ENCODE data around the gene PLCE1.

Gene PLCE1

GRCh38 chr10:93963434-93963833 lies 30.3 kb upstream of the PLCE1 start:
- TF ChIP-seq SIN3A (IDR thresholded peaks at IDR 0.05; ENCODE audit: borderline replicate concordance, insufficient read depth, low read length) (no peak), TAF1 (IDR thresholded peaks at IDR 0.05; ENCODE audit: borderline replicate concordance, insufficient read depth, low read length) (no peak), POLR2AphosphoS5 (IDR thresholded peaks at IDR 0.05; ENCODE audit: low read depth, low read length) (no peak), REST (IDR thresholded peaks at IDR 0.05; ENCODE audit: insufficient read depth in 1 of 2, low read depth in 2 of 2, low read length in 2 of 2) (no peak), FOXP2 (optimal IDR thresholded peaks at IDR 0.05; ENCODE audit: borderline replicate concordance, extremely low read depth, extremely low read length, insufficient read depth) (no peak)

- no peak for TF ChIP-seq FOXP2 (optimal IDR thresholded peaks at IDR 0.05; ENCODE audit: borderline replicate concordance, extremely low read depth, extremely low read length, insufficient read depth)
- TF ChIP-seq REST (IDR thresholded peaks at IDR 0.05; ENCODE audit: insufficient read depth in 1 of 2, low read depth in 2 of 2, low read length in 2 of 2) = no peak
- TF ChIP-seq POLR2AphosphoS5 (IDR thresholded peaks at IDR 0.05; ENCODE audit: low read depth, low read length) = no peak
- TF ChIP-seq SIN3A (IDR thresholded peaks at IDR 0.05; ENCODE audit: borderline replicate concordance, insufficient read depth, low read length) = no peak
Measured at GRCh38 chr10:93965911-93966310, 27.8 kb upstream of the PLCE1 start.

- TF ChIP-seq FOXP2 (optimal IDR thresholded peaks at IDR 0.05; ENCODE audit: borderline replicate concordance, extremely low read depth, extremely low read length, insufficient read depth) (no peak), REST (IDR thresholded peaks at IDR 0.05; ENCODE audit: insufficient read depth in 1 of 2, low read depth in 2 of 2, low read length in 2 of 2) (no peak), SIN3A (IDR thresholded peaks at IDR 0.05; ENCODE audit: borderline replicate concordance, insufficient read depth, low read length) (no peak)
Measured at GRCh38 chr10:93967756-93968155, 26.0 kb upstream of the PLCE1 start.

GRCh38 chr10:93968540-93968945 lies 25.2 kb upstream of the PLCE1 start:
- TF ChIP-seq POLR2AphosphoS5 (IDR thresholded peaks at IDR 0.05; ENCODE audit: low read depth, low read length) = no peak
- TF ChIP-seq SIN3A (IDR thresholded peaks at IDR 0.05; ENCODE audit: borderline replicate concordance, insufficient read depth, low read length) = no peak
- TF ChIP-seq REST (IDR thresholded peaks at IDR 0.05; ENCODE audit: insufficient read depth in 1 of 2, low read depth in 2 of 2, low read length in 2 of 2) = no peak
- TF ChIP-seq TAF1 (IDR thresholded peaks at IDR 0.05; ENCODE audit: borderline replicate concordance, insufficient read depth, low read length) = no peak
- TF ChIP-seq FOXP2 (optimal IDR thresholded peaks at IDR 0.05; ENCODE audit: borderline replicate concordance, extremely low read depth, extremely low read length, insufficient read depth) = no peak

- TF ChIP-seq REST (IDR thresholded peaks at IDR 0.05; ENCODE audit: insufficient read depth in 1 of 2, low read depth in 2 of 2, low read length in 2 of 2) (no peak), POLR2AphosphoS5 (IDR thresholded peaks at IDR 0.05; ENCODE audit: low read depth, low read length) (no peak), TAF1 (IDR thresholded peaks at IDR 0.05; ENCODE audit: borderline replicate concordance, insufficient read depth, low read length) (no peak), FOXP2 (optimal IDR thresholded peaks at IDR 0.05; ENCODE audit: borderline replicate concordance, extremely low read depth, extremely low read length, insufficient read depth) (no peak), SIN3A (IDR thresholded peaks at IDR 0.05; ENCODE audit: borderline replicate concordance, insufficient read depth, low read length) (no peak)
Measured at GRCh38 chr10:93973748-93974445, 19.8 kb upstream of the PLCE1 start.

Measured in PFSK-1 (cell line).